Measurements from ENCODE around the gene ABHD16B. TPM values are rescaled to one million over a fixed set of nuclear protein-coding genes. Genes with fewer than 3 reads are reported as not detected.
"Not testable (repeated sequence)": the region's sequence is repeated elsewhere in the genome, so short reads cannot be mapped to it uniquely, and the experiment has no call there.

The ABHD16B gene
- polyA plus RNA-seq, 4 donors = 0.34 to 0.67 TPM; not detected in 2

GRCh38 chr20:63861981-63862901 lies 943 bp downstream of the ABHD16B start:
- Histone ChIP-seq H3K4me1 (ENCODE audit: control insufficient read depth in 3 of 3, insufficient read depth in 2 of 3, low read depth in 1 of 3, low read length in 2 of 3) (peaks cover 0 to 30% (median 0%) of the 10 kb centered on the region in 3 donors), H3K4me3 (ENCODE audit: low read depth in 1 of 3, low read length in 3 of 3) (no peak overlapping the region), H3K27me3 (ENCODE audit: control insufficient read depth in 3 of 3, insufficient read depth in 3 of 3, low read length in 3 of 3) (peaks cover 0 to 10% (median 0%) of the 10 kb centered on the region in 3 donors), H3K36me3 (ENCODE audit: control insufficient read depth in 3 of 3, insufficient read depth in 2 of 3, low read depth in 1 of 3, low read length in 3 of 3) (peaks cover 0 to 25% (median 4%) of the 10 kb centered on the region in 3 donors), H3K27ac (ENCODE audit: low read depth in 1 of 3, low read length in 2 of 3) (no peak overlapping the region), H3K9me3 (ENCODE audit: control insufficient read depth in 2 of 2, insufficient read depth in 1 of 2, low read depth in 1 of 2, low read length in 1 of 2) (no peaks in the 10 kb centered on the region)
- FAIRE-seq (no peak), DNase-seq (no peak)
- WGBS, 3 donors = 97 to 98% (median 98%) methylated on average over 80 to 95 of the region's 95 CpGs

- peak overlapping the region in 2 of 3 donors; percentile 79 to 85 for H3K4me3 ChIP-seq (ENCODE audit: low read depth in 1 of 3, low read length in 3 of 3)
- peak overlapping the region; percentile 88 to 92 (median 90) for H3K27ac ChIP-seq (ENCODE audit: low read depth in 1 of 3, low read length in 2 of 3)
- H3K27me3 ChIP-seq (ENCODE audit: control insufficient read depth in 3 of 3, insufficient read depth in 3 of 3, low read length in 3 of 3) = peaks cover 0 to 2% (median 0%) of the 10 kb centered on the region in 3 donors
- DNase-seq = peak in 1 of 2 donors; percentile 38
- H3K36me3 ChIP-seq (ENCODE audit: control insufficient read depth in 3 of 3, insufficient read depth in 2 of 3, low read depth in 1 of 3, low read length in 3 of 3) = peaks cover 0 to 28% (median 4%) of the 10 kb centered on the region in 3 donors
- 75 to 84% (median 78%) methylated on average over 16 to 18 of the region's 18 CpGs for WGBS, 3 donors
- no peak for FAIRE-seq
- H3K9me3 ChIP-seq (ENCODE audit: control insufficient read depth in 2 of 2, insufficient read depth in 1 of 2, low read depth in 1 of 2, low read length in 1 of 2) = no peaks in the 10 kb centered on the region
- H3K4me1 ChIP-seq (ENCODE audit: control insufficient read depth in 3 of 3, insufficient read depth in 2 of 3, low read depth in 1 of 3, low read length in 2 of 3) = peaks cover 0 to 21% (median 0%) of the 10 kb centered on the region in 3 donors
These were observed 1.9 kb downstream of the ABHD16B start for GRCh38 chr20:63863021-63863797.

- 1 to 3% (median 1%) methylated on average over 38 of the region's 38 CpGs for WGBS, 3 donors
- FAIRE-seq (no peak), DNase-seq (peak; percentile 93)
- H3K27me3 ChIP-seq (ENCODE audit: control insufficient read depth in 3 of 3, insufficient read depth in 3 of 3, low read length in 3 of 3) = no peaks in the 10 kb centered on the region
- peak overlapping the region; percentile 88 to 92 (median 90) for H3K27ac ChIP-seq (ENCODE audit: low read depth in 1 of 3, low read length in 2 of 3)
- H3K4me3 ChIP-seq (ENCODE audit: low read depth in 1 of 3, low read length in 3 of 3) = peak overlapping the region in 2 of 3 donors; percentile 79 to 85
- peaks cover 0 to 36% (median 11%) of the 10 kb centered on the region in 3 donors for H3K36me3 ChIP-seq (ENCODE audit: control insufficient read depth in 3 of 3, insufficient read depth in 2 of 3, low read depth in 1 of 3, low read length in 3 of 3)
- H3K4me1 ChIP-seq (ENCODE audit: control insufficient read depth in 3 of 3, insufficient read depth in 2 of 3, low read depth in 1 of 3, low read length in 2 of 3) = peaks cover 0 to 13% (median 0%) of the 10 kb centered on the region in 3 donors
- no peaks in the 10 kb centered on the region for H3K9me3 ChIP-seq (ENCODE audit: control insufficient read depth in 2 of 2, insufficient read depth in 1 of 2, low read depth in 1 of 2, low read length in 1 of 2)
These were observed 2.7 kb downstream of the ABHD16B start for GRCh38 chr20:63863798-63864544.

GRCh38 chr20:63864545-63864977 lies 3.3 kb downstream of the ABHD16B start:
- H3K4me1 ChIP-seq (ENCODE audit: control insufficient read depth in 3 of 3, insufficient read depth in 2 of 3, low read depth in 1 of 3, low read length in 2 of 3) = peaks cover 0 to 9% (median 0%) of the 10 kb centered on the region in 3 donors
- peak overlapping the region; percentile 88 to 92 (median 90) for H3K27ac ChIP-seq (ENCODE audit: low read depth in 1 of 3, low read length in 2 of 3)
- H3K9me3 ChIP-seq (ENCODE audit: control insufficient read depth in 2 of 2, insufficient read depth in 1 of 2, low read depth in 1 of 2, low read length in 1 of 2) = no peaks in the 10 kb centered on the region
- no peaks in the 10 kb centered on the region for H3K27me3 ChIP-seq (ENCODE audit: control insufficient read depth in 3 of 3, insufficient read depth in 3 of 3, low read length in 3 of 3)
- FAIRE-seq = no peak
- H3K4me3 ChIP-seq (ENCODE audit: low read depth in 1 of 3, low read length in 3 of 3) = peak overlapping the region; percentile 54 to 85 (median 79)
- peaks cover 3 to 41% (median 16%) of the 10 kb centered on the region in 3 donors for H3K36me3 ChIP-seq (ENCODE audit: control insufficient read depth in 3 of 3, insufficient read depth in 2 of 3, low read depth in 1 of 3, low read length in 3 of 3)
- no peak for DNase-seq
- 0% methylated on average over 25 of the region's 25 CpGs for WGBS, 3 donors

GRCh38 chr20:63864978-63865640 lies 3.8 kb downstream of the ABHD16B start, which contains the start of gene TPD52L2:
Gene TPD52L2, plus strand, starts transcription at chr20:63865270. Its CDS starts 96 bp downstream, at chr20:63865366.
- no peaks in the 10 kb centered on the region for H3K9me3 ChIP-seq (ENCODE audit: control insufficient read depth in 2 of 2, insufficient read depth in 1 of 2, low read depth in 1 of 2, low read length in 1 of 2)
- H3K27ac ChIP-seq (ENCODE audit: low read depth in 1 of 3, low read length in 2 of 3) = peak within 1 kb of the TSS; percentile 90 to 96 (median 95)
- DNase-seq (peak; percentile 99 to 100), FAIRE-seq (no peak)
- H3K36me3 ChIP-seq (ENCODE audit: control insufficient read depth in 3 of 3, insufficient read depth in 2 of 3, low read depth in 1 of 3, low read length in 3 of 3) = peaks cover 3 to 47% (median 20%) of the 10 kb centered on the region in 3 donors
- H3K4me3 ChIP-seq (ENCODE audit: low read depth in 1 of 3, low read length in 3 of 3) = peak within 1 kb of the TSS; percentile 66 to 85 (median 79)
- 0 to 1% (median 1%) methylated on average over 57 to 68 of the region's 68 CpGs for WGBS, 3 donors
- peaks cover 0 to 9% (median 0%) of the 10 kb centered on the region in 3 donors for H3K4me1 ChIP-seq (ENCODE audit: control insufficient read depth in 3 of 3, insufficient read depth in 2 of 3, low read depth in 1 of 3, low read length in 2 of 3)
- H3K27me3 ChIP-seq (ENCODE audit: control insufficient read depth in 3 of 3, insufficient read depth in 3 of 3, low read length in 3 of 3) = no peaks in the 10 kb centered on the region

- peaks cover 3 to 51% (median 16%) of the 10 kb centered on the region in 3 donors for H3K36me3 ChIP-seq (ENCODE audit: control insufficient read depth in 3 of 3, insufficient read depth in 2 of 3, low read depth in 1 of 3, low read length in 3 of 3)
- H3K27ac ChIP-seq (ENCODE audit: low read depth in 1 of 3, low read length in 2 of 3); H3K4me3 ChIP-seq (ENCODE audit: low read depth in 1 of 3, low read length in 3 of 3); DNase-seq; H3K4me1 ChIP-seq (ENCODE audit: control insufficient read depth in 3 of 3, insufficient read depth in 2 of 3, low read depth in 1 of 3, low read length in 2 of 3); H3K27me3 ChIP-seq (ENCODE audit: control insufficient read depth in 3 of 3, insufficient read depth in 3 of 3, low read length in 3 of 3); H3K9me3 ChIP-seq (ENCODE audit: control insufficient read depth in 2 of 2, insufficient read depth in 1 of 2, low read depth in 1 of 2, low read length in 1 of 2); FAIRE-seq: not testable (repeated sequence)
- 94 to 96% (median 95%) methylated on average over 13 of the region's 13 CpGs for WGBS, 3 donors
These were observed 5.7 kb downstream of the ABHD16B start for GRCh38 chr20:63867042-63867441.

- Histone ChIP-seq H3K27me3 (ENCODE audit: control insufficient read depth in 3 of 3, insufficient read depth in 3 of 3, low read length in 3 of 3) (no peaks in the 10 kb centered on the region), H3K4me3 (ENCODE audit: low read depth in 1 of 3, low read length in 3 of 3) (no peak overlapping the region), H3K9me3 (ENCODE audit: control insufficient read depth in 2 of 2, insufficient read depth in 1 of 2, low read depth in 1 of 2, low read length in 1 of 2) (no peaks in the 10 kb centered on the region), H3K27ac (ENCODE audit: low read depth in 1 of 3, low read length in 2 of 3) (no peak overlapping the region), H3K4me1 (ENCODE audit: control insufficient read depth in 3 of 3, insufficient read depth in 2 of 3, low read depth in 1 of 3, low read length in 2 of 3) (peaks cover 0 to 6% (median 0%) of the 10 kb centered on the region in 3 donors), H3K36me3 (ENCODE audit: control insufficient read depth in 3 of 3, insufficient read depth in 2 of 3, low read depth in 1 of 3, low read length in 3 of 3) (peaks cover 3 to 48% (median 20%) of the 10 kb centered on the region in 3 donors)
- no peak for DNase-seq
- no peak for FAIRE-seq
- 93 to 98% (median 98%) methylated on average over 5 of the region's 5 CpGs for WGBS, 3 donors
These were observed 7.0 kb downstream of the ABHD16B start for GRCh38 chr20:63868264-63868663.

All from small intestine (tissue), 7 donors.